GM12878 (cell line): ENCODE data around the gene SPOCD1. TPM values are rescaled to one million over a fixed set of nuclear protein-coding genes. Genes with fewer than 3 reads are reported as not detected.

Experiments
- ATAC-seq: fragments of 200-7000 bp; cut with Tn5 transposase; 3 replicates; pipeline ENCODE4 v1.9.1; 2020; ENCODE audit warnings: mild to moderate bottlenecking, moderate library complexity
- BruUV-seq: library from RNA; stranded (reverse); fragments of 400-500 nt; replicated peaks from 2 replicates; lab custom pipeline; 2021; lab: Mats Ljungman, UMichigan
- CTCF ChIA-PET: fragments of 300-600 bp; sonication (Branson Sonifier 250); formaldehyde crosslinking; extraction: SDS; loops from one replicate; lab custom pipeline; 2021; ENCODE audit warnings: inconsistent platforms; lab: Yijun Ruan, JAX
- POLR2A ChIA-PET: fragments of 350-600 bp; formaldehyde crosslinking; extraction: SDS; loops from one replicate; lab custom pipeline; 2021; ENCODE audit warnings: inconsistent platforms; lab: Charles Lee
- RAD21 ChIA-PET: fragments of 300-600 bp; sonication (Branson Sonifier 250); formaldehyde crosslinking; loops from one replicate; lab custom pipeline; 2023; ENCODE audit warnings: antibody characterized with exemption; ENCODE audit not compliant: unreplicated experiment; lab: Charles Lee
- SMC1A ChIA-PET: fragments of 300-600 bp; sonication (Branson Sonifier 250); formaldehyde crosslinking; loops from one replicate; lab custom pipeline; 2023; ENCODE audit not compliant: unreplicated experiment, uncharacterized antibody; lab: Charles Lee
- DNase-seq: peaks from one replicate; pipeline ENCODE4 v3.0.0-alpha.2; 2011; ENCODE audit warnings: low read depth, low spot score
- FAIRE-seq: peaks from 3 replicates; lab custom pipeline; 2011; peaks lifted over from hg19 to GRCh38; lab: Jason Lieb, UNC
- H2AFZ ChIP-seq: 2 replicates; pipeline ENCODE4 v1.6.0; 2011; ENCODE audit warnings: low read depth, low read length, control low read depth; ENCODE audit not compliant: control insufficient read depth
- H3K27ac ChIP-seq: 2 replicates; pipeline ENCODE4 v1.5.1; 2011; ENCODE audit warnings: control low read depth; ENCODE audit not compliant: control insufficient read depth, insufficient read depth
- H3K27me3 ChIP-seq, 2 experiments: replicated peaks in 1 of 2; 2 replicates each; pipeline versions ENCODE4 v1.6.0 to v1.6.1; 2011; ENCODE audit warnings: low read length in 1 of 2; ENCODE audit not compliant: control insufficient read depth in 2 of 2, insufficient read depth in 2 of 2
- H3K36me3 ChIP-seq, 2 experiments: 2 replicates each; pipeline ENCODE4 v1.5.1; 2011; ENCODE audit warnings: low read length in 1 of 2; ENCODE audit not compliant: control insufficient read depth in 2 of 2, insufficient read depth in 2 of 2
- H3K4me1 ChIP-seq: 2 replicates; pipeline ENCODE4 v1.6.1; 2011; ENCODE audit warnings: mild to moderate bottlenecking, low read length, moderate library complexity, mixed read lengths; ENCODE audit not compliant: control insufficient read depth, insufficient read depth
- H3K4me2 ChIP-seq: 2 replicates; pipeline ENCODE4 v1.6.0; 2011; ENCODE audit warnings: control low read depth; ENCODE audit not compliant: control insufficient read depth, insufficient read depth
- H3K4me3 ChIP-seq: fragments of 200-600 bp; sonication (generic); 2 replicates; pipeline ENCODE4 v1.5.1; 2016
- H3K79me2 ChIP-seq: 2 replicates; pipeline ENCODE4 v1.6.0; 2011; ENCODE audit warnings: low read length; ENCODE audit not compliant: control insufficient read depth, insufficient read depth
- H3K9ac ChIP-seq: 2 replicates; pipeline ENCODE4 v1.8.0; 2011; ENCODE audit warnings: low read length, control low read depth, mixed read lengths; ENCODE audit not compliant: control insufficient read depth, insufficient read depth
- H3K9me3 ChIP-seq: replicated peaks from 3 replicates; pipeline ENCODE4 v1.5.1; 2011; ENCODE audit warnings: mild to moderate bottlenecking, low read length; ENCODE audit not compliant: control insufficient read depth, insufficient read depth
- H4K20me1 ChIP-seq: 2 replicates; pipeline ENCODE4 v1.6.0; 2011; ENCODE audit not compliant: control insufficient read depth, insufficient read depth
- CEBPB ChIP-seq, 2 experiments: fragments of 150-350 bp in 1 of 2; IDR thresholded peaks; 2 replicates each; pipeline ENCODE4 v1.6.1; 2012 to 2014; ENCODE audit warnings: low read depth in 2 of 2, low read length in 2 of 2, borderline replicate concordance in 1 of 2, inconsistent platforms in 1 of 2
- EGR1 ChIP-seq, 2 experiments: IDR thresholded peaks; 1 replicate in 1 of 2; 2 replicates in 1 of 2; pipeline ENCODE4 v1.6.1; 2011 to 2012; ENCODE audit warnings: low read depth in 2 of 2, low read length in 2 of 2, borderline replicate concordance in 1 of 2, mild to moderate bottlenecking in 1 of 2, moderate library complexity in 1 of 2
- KDM1A ChIP-seq: fragments of 200-600 bp; sonication (generic); IDR thresholded peaks from 2 replicates; pipeline ENCODE4 v1.6.1; 2016; ENCODE audit warnings: borderline replicate concordance
- MEF2A ChIP-seq: IDR thresholded peaks from 2 replicates; pipeline ENCODE4 v1.6.1; 2011; ENCODE audit warnings: low read depth, mild to moderate bottlenecking, low read length, moderate library complexity; ENCODE audit not compliant: insufficient read depth
- NFXL1 ChIP-seq: fragments of 450-650 bp; IDR thresholded peaks from 2 replicates; pipeline ENCODE4 v1.6.1; 2017; ENCODE audit warnings: antibody characterized with exemption, mild to moderate bottlenecking, borderline replicate concordance
- NR2C2 ChIP-seq: IDR thresholded peaks from 2 replicates; pipeline ENCODE4 v1.6.1; 2011; ENCODE audit warnings: borderline replicate concordance, low read depth; ENCODE audit not compliant: control insufficient read depth, insufficient read length
- SMARCA5 ChIP-seq: fragments of 450-650 bp; IDR thresholded peaks from 2 replicates; pipeline ENCODE4 v1.6.1; 2017; ENCODE audit warnings: mild to moderate bottlenecking
- TCF3 ChIP-seq: IDR thresholded peaks from 2 replicates; pipeline ENCODE4 v1.6.1; 2012; ENCODE audit warnings: low read depth, mild to moderate bottlenecking, low read length, borderline replicate concordance; ENCODE audit not compliant: insufficient read depth
- ZBTB4 ChIP-seq: fragments of 450-650 bp; formaldehyde crosslinking; IDR thresholded peaks from 2 replicates; pipeline ENCODE4 v1.4.0; 2022; ENCODE audit warnings: mild to moderate bottlenecking, moderate library complexity
- ZNF622 ChIP-seq: fragments of 450-650 bp; IDR thresholded peaks from 2 replicates; pipeline ENCODE4 v1.6.1; 2017; ENCODE audit warnings: mild to moderate bottlenecking, inconsistent platforms
- WGBS: methylation state at CpG from one replicate; pipeline ENCODE4 v1.1.6; 2016; ENCODE audit warnings: low lambda C conversion rate; ENCODE audit not compliant: insufficient replicate concordance, insufficient coverage; ENCODE audit errors: missing lambda C conversion rate; 5-methylcytosine and 5-hydroxymethylcytosine counted together
- in situ Hi-C: fragments of 300-500 bp; cut with MboI; formaldehyde crosslinking; loops from 9 replicates; pipeline ENCODE4 v1.14.3; 2018; ENCODE audit warnings: mixed read lengths
- intact Hi-C: fragments of 100-400 bp; cut with micrococcal nuclease; formaldehyde crosslinking; loops from one replicate; pipeline ENCODE4 v1.14.2; 2022; ENCODE audit not compliant: unreplicated experiment
- polyA plus RNA-seq, 11 experiments: library from polyadenylated mRNA; depleted of rRNA in 4 of 11; unstranded in 6 of 11; stranded (reverse) in 5 of 11; fragments of >200 nt; fragmentation: Nextera tagmentation in 4 of 11; fragmentation: Illumina TruSeq in 1 of 11; extraction: Ambion mirVana in 4 of 11; extraction: Trizol in 1 of 11; gene quantifications; 1 replicate in 1 of 11; 2 replicates in 10 of 11; pipeline versions ENCODE4 v1.2.1 to v1.2.3, GENCODE V29; 2011 to 2016; ENCODE audit warnings: inconsistent platforms in 2 of 11, missing spikeins in 2 of 11, low read depth in 1 of 11
- total RNA-seq, 4 experiments: library from RNA; depleted of rRNA in 3 of 4; stranded (reverse); fragments of >200 nt in 3 of 4; fragmentation: Illumina TruSeq in 1 of 4; extraction: Trizol in 1 of 4; gene quantifications; 2 replicates each; pipeline versions ENCODE4 v1.2.1 to v1.2.3, GENCODE V29; 2013 to 2021

SPOCD1 gene
- total and polyA plus RNA-seq, 10 of the 15 experiments (the other 5 are each of a cell fraction or from before 2014, with no cell fraction given): 0.02 to 0.65 (median 0.13) TPM; not detected in 4

GRCh38 chr1:31795096-31795675 lies 20.6 kb downstream of the SPOCD1 start:
- ChIA-PET SMC1A (interaction anchor here (1.0 kb wide), 1 partner anchor 87 kb away, joined by 5 read pairs; no protein-coding TSS in a partner anchor), POLR2A (interaction anchor here (1.1 kb wide), 1 partner anchor 11 kb away, joined by 3 read pairs; no protein-coding TSS in a partner anchor), CTCF (interaction anchor here (0.6 to 1.8 kb wide), 3 partner anchors 131 to 168 kb away, joined by 3 to 5 read pairs (median 3); no protein-coding TSS in a partner anchor), RAD21 (interaction anchor here (0.6 kb wide), 1 partner anchor 278 kb away, joined by 5 read pairs; the partner anchor contains the start of gene TMEM39B)
- H3K27me3 ChIP-seq: peaks cover 0 to 4% of the 10 kb centered on the region in 2 experiments
- no peak overlapping the region for H3K9ac ChIP-seq
- H3K4me1 ChIP-seq: no peaks in the 10 kb centered on the region
- intact Hi-C loops: no loop called here
- H3K4me2 ChIP-seq: no peak overlapping the region
- no peaks in the 10 kb centered on the region for H3K79me2 ChIP-seq
- no peak for ATAC-seq
- no peaks in the 10 kb centered on the region for H4K20me1 ChIP-seq
- BruUV-seq: no TSS peak
- no peak for TF ChIP-seq KDM1A
- TF ChIP-seq SMARCA5: no peak
- no peak for TF ChIP-seq MEF2A
- TF ChIP-seq ZNF622: no peak
- no peak for TF ChIP-seq NFXL1
- no peak for TF ChIP-seq NR2C2
- no peak for TF ChIP-seq CEBPB (IDR thresholded peaks at IDR 0.05; ENCODE audit: borderline replicate concordance in 1 of 2, low read depth in 2 of 2, low read length in 2 of 2)
- TF ChIP-seq TCF3: no peak
- no peak for TF ChIP-seq ZBTB4
- no peak for TF ChIP-seq EGR1 (IDR thresholded peaks at IDR 0.05; ENCODE audit: borderline replicate concordance in 1 of 2, low read depth in 2 of 2, low read length in 2 of 2)
- no peak overlapping the region for H3K27ac ChIP-seq
- H3K4me3 ChIP-seq: no peak overlapping the region
- H2AFZ ChIP-seq: no peak overlapping the region
- 16% methylated on average over 2 of the region's 2 CpGs for WGBS
- no peak for DNase-seq
- no peaks in the 10 kb centered on the region for H3K36me3 ChIP-seq
- no peak for FAIRE-seq
- in situ Hi-C loops: loop anchor here (5.0 kb wide), 1 partner anchor 138 kb away; no protein-coding TSS in a partner anchor
- H3K9me3 ChIP-seq: no peaks in the 10 kb centered on the region
